K562 (cell line): ENCODE measurements around the gene CCDC78.

Source experiments
- CHD4 ChIP-seq: fragments of 200-600 bp; sonication (generic); IDR thresholded peaks from 3 replicates; pipeline ENCODE4 v1.6.1; 2012; ENCODE audit warnings: low read depth, mild to moderate bottlenecking, mixed read lengths, low read length, inconsistent platforms; ENCODE audit not compliant: insufficient read depth, insufficient replicate concordance, poor library complexity, severe bottlenecking
- MYC ChIP-seq, 2 experiments: fragments of 250-450 bp in 1 of 2; sonication (Bioruptor Pico) in 1 of 2; IDR thresholded peaks; 2 replicates each; pipeline versions ENCODE4 v1.5.1 to v1.6.1; 2012 to 2021; ENCODE audit warnings: low read depth in 2 of 2, borderline replicate concordance in 1 of 2, improper control_type of control experiment in 1 of 2, low read length in 1 of 2, mild to moderate bottlenecking in 1 of 2, moderate library complexity in 1 of 2
- SMAD1 ChIP-seq: fragments of 150-350 bp; IDR thresholded peaks from 2 replicates; pipeline ENCODE4 v1.6.1; 2014; ENCODE audit warnings: low read length, low read depth; ENCODE audit not compliant: partially characterized antibody
- ZNF695 ChIP-seq: fragments of 450-650 bp; formaldehyde crosslinking; IDR thresholded peaks from 2 replicates; pipeline ENCODE4 v1.4.0; 2020; ENCODE audit warnings: mild to moderate bottlenecking, moderate library complexity
- TF ChIP-seq, protein P1 (sequence below): IDR thresholded peaks from 2 replicates; pipeline ENCODE4 v1.6.1; 2016; ENCODE audit warnings: missing genetic modification characterization, missing compliant biosample characterization
- TF ChIP-seq, protein P2 (sequence below): fragments of 450-650 bp; IDR thresholded peaks from 2 replicates; pipeline ENCODE4 v1.6.1; 2017; ENCODE audit warnings: mild to moderate bottlenecking, moderate library complexity

DNA sequence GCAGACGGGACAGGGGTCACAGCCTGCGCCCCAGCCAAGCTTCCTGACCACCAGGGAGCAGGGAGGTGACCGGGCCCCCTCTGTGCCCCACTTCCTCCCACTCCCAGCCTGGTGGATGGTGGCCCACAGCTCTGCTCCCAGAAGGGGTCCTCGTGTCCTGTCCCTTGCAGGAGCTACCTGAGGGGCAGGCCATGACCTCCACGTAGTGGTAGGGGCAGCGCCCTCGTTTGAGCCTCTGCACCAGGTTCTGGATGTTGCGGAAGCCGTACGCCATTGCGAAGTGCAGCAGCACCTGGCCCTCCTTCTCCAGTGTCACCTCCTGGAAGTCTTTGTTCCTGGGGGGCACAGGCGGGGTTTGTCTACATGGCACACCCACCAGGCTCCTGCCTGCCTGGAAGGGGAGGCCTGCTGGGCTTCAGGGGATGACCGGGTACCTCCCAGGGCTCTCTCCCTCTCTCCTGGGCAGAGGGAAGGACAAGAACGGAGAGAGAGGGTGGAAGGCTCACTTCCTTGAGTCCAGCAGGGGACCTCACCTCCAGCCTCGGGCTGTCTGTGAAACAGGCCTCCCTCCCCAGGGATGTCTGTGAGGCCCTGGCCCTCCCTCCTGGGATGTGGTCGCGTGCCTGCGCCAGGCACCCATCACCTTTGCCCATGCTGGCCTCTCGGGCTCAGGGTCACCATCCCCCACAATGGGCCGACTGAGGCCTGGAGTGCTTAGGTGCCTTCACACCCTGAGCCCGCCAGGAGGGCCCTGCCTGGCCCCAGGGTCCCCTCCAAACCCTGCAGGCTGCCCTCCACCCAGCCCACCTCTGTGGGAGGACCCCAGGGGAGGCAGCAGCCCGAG, 4.6 kb upstream of the CCDC78 start:
- TF ChIP-seq, protein P1, sequence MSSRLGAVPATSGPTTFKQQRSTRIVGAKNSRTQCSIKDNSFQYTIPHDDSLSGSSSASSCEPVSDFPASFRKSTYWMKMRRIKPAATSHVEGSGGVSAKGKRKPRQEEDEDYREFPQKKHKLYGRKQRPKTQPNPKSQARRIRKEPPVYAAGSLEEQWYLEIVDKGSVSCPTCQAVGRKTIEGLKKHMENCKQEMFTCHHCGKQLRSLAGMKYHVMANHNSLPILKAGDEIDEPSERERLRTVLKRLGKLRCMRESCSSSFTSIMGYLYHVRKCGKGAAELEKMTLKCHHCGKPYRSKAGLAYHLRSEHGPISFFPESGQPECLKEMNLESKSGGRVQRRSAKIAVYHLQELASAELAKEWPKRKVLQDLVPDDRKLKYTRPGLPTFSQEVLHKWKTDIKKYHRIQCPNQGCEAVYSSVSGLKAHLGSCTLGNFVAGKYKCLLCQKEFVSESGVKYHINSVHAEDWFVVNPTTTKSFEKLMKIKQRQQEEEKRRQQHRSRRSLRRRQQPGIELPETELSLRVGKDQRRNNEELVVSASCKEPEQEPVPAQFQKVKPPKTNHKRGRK (tag), result no peak
- TF ChIP-seq CHD4, result no peak
- TF ChIP-seq, protein P2, sequence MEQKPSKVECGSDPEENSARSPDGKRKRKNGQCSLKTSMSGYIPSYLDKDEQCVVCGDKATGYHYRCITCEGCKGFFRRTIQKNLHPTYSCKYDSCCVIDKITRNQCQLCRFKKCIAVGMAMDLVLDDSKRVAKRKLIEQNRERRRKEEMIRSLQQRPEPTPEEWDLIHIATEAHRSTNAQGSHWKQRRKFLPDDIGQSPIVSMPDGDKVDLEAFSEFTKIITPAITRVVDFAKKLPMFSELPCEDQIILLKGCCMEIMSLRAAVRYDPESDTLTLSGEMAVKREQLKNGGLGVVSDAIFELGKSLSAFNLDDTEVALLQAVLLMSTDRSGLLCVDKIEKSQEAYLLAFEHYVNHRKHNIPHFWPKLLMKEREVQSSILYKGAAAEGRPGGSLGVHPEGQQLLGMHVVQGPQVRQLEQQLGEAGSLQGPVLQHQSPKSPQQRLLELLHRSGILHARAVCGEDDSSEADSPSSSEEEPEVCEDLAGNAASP, result no peak
- TF ChIP-seq MYC (IDR thresholded peaks at IDR 0.05; ENCODE audit: low read depth, low read length), result no peak
- TF ChIP-seq MYC (CRISPR knock-in tag; IDR thresholded peaks at IDR 0.05; ENCODE audit: borderline replicate concordance, low read depth), result no peak
- TF ChIP-seq SMAD1, result no peak
- TF ChIP-seq ZNF695, result no peak
